ENCODE data around the gene ELL2.

The ELL2 gene

DNA sequence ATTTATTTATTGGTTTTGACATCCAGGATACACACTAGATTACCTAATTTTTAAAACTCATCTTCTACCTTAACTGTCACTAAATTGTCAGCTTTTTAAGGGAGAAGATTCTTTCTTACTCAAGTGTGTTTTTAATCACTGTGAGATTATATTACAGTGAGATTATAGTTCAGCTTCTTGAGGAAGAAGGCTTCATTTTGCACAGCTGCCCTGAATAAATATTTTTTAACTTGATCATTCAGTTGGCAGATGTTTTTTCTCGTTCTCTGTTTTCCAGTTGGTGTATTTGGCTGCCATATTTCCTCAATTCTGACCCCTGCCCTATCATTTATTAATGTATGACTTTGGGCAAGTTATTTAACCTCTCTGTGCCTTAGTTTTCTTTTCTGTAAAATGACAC is 15.0 kb upstream of the ELL2 start:
- DNase-seq, result no peak

DNA sequence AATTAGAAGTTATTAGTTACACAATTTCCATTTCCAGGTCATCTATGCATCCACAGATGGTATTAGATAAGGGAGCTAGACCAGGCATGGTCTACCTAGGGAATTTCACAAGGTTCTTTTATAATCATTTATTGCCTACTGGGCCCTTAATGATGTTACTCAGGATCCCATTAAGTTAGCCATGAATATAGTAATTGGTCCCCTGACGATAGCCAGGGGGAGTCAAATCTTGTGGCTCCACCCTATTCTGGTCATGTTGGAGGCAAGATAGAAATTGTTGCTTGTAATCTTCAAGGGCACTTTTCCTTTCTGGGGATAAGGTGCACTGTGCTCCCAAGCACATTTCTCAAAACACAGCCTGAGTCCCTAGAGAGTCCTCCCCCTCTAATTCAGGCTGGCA is 14.1 kb upstream of the ELL2 start:
- peak; percentile 91 for DNase-seq

DNA sequence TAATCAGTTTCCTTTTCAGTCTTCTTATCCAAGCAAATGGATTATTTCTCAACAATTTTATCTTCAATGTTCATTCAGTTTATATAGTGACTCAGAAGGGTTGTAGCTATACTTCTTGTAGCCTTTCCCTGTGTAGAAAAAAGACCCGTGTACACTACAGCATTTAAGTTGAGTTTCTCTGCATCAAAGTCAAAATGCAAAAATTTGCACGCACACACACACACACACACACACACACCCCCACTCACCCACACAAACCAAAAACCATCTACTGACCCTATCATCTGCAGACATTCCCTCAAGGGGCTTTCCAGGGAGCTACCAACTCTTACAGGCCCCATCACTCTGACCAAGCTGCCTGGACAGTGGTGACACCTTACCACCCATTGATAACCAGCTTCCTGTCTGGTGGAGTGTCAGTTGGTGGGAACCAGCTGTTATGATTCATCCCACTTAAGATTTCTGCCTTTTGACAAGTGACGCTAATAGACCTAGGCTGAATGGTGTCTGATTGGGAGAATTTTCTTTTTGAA is 12.2 kb upstream of the ELL2 start:
- peak; percentile 77 for DNase-seq

DNA sequence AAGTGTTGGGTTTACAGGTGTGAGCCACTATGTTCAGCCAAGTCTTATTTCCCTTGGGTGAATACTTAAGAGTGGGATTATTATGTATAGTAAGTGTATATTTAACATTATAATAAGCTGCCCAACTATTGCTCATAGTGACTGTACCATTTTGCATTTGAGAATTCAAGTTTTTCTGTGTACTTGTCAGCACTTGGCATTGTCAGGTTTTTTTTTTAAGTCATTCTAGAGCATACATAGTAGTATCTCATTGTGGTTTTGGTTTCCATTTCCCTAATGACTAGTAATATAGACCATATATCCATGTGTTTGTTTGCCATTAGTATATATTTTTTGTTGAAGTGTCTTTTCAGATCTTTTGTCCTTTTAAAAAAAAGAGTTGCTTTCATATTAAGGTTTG is 10.5 kb upstream of the ELL2 start:
- no peak for DNase-seq

DNA sequence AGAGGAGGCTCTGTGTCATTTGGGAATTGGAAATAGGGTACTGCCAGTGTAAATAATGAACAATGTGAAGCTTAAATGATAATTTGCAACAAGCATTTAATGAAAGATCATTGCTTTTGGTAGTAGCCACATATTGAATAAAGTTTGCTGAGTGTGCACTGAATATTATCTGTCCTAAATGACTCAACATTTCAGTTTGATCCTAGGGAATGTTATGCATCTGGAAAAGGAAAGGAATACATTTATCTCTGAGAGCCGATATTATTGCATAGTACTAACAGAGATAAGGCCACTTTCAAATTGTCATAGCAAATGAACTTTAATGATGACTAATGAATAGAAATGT is 8.7 kb upstream of the ELL2 start:
- no peak for DNase-seq

DNA sequence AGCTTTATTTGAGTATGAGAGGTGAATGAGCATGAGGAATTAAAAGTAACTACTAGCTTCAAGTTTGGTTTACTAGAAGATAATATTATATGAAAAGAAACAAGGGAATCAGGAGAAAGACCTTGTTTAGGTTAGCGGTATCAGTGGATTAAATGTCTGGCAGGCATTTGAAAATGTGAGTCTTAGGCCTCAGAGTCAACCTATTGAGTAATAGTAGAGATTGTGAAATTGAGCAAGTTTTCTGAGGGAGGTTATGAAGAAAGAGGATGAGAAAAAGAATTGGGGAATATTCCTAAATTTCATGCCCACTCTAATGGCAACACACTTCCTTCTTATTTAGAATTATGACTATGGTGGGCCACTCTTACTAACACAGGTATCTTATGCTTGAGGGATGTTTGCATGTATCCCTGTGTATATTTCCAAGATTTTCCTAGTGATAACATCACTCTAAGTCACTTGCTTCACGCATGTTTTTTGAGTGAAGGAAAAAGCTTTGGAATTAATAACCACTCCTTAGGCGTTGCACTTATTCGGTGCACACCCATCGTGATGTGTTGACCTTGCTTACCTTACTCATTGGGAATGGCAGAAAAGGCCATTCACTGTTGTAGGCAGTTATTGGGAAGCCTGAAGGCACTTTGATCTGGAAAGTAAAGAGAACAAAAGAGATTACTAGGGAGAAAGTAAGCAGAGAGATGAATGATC is 8.2 kb upstream of the ELL2 start:
- peak; percentile 33 for DNase-seq

DNA sequence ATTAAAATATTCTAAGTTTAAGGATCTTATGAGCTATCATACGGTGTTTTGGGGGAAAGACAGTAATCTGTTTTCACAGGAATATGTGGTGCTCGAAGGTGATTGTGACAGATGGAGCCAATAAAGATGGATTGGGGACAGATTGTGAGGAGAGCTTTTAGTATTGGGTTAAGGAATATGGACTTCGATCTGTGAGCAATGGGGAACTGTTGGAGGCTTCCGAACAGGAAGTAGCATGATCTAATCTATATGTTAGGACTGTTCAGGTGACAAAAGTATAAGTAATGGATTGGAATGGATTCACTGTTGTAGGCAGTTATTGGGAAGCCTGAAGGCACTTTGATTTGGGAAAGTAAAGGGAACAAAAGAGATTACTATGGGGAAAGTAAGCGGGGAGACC is 7.4 kb upstream of the ELL2 start:
- DNase-seq, result no peak

DNA sequence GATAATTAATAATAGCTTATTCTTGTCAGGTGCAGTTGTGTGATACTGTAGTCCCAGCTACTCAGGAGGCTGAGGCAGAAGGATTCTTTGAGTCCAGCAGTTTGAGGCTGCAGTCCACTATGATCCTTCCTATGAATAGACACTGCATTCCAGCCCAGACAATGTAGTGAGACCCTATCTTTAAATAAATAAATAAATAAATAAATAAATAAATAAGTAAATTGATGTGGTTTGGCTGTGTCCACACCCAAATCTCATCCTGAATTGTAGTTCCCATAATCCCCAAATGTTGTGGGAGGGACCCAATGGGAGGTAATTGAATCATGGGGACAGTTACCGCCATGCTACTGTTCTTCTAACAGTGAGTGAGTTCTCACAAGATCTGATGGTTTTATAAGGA is 5.6 kb upstream of the ELL2 start:
- DNase-seq, result no peak

DNA sequence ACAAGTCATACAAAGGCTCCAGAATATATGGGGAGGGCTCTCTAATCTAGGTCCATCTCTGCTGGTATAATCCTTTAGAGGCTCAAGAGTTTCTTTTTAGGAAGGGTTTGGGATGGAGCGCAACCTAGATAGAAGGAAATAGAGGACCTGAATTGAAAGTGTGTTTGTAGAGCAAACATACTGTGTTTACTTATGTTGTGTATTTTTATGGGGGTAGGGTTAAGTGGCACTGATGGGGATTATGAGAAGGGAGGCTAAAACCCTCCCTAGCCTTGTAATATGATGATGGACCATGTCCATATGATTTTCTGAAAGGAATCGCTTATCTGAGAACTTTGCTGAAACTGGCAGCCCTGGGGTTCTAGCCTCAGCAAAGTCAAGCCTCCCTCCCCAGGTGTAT is 4.4 kb upstream of the ELL2 start:
- peak; percentile 92 for DNase-seq

DNA sequence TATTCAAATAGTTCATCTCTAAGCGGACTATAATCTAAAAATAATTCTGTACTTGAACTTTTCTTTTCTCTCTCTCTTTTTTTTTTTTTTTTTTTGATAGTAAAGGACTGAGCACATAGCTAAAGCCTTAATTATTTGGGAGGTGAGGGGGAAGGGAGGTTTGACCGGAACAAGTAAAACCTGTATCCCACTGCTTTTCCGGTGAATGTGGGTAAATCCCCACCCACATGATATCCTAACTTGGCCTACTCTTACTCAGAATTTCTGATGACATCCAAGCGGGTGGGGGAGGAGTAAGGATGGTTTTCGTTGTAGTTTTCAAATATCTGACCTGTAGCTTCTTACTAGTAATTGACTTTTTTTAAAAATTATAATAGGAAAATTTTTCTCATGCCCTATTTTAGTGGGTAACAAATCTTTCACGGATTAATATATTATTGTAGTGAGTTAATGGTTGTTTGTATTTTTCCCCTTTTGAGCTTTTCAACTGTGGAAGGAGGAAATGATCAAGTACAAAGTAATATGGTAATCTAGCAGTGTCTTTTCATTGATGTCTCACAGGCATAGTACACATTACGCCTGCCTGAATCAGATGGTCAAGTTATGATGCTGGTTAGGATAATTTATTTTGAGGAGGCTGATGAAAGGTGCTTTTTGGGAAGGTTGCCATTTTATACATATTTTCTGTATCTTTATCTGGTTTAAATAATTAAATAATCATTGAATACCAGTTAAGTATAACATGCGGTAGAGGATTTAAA is 2.2 kb upstream of the ELL2 start:
- no peak for DNase-seq

DNA sequence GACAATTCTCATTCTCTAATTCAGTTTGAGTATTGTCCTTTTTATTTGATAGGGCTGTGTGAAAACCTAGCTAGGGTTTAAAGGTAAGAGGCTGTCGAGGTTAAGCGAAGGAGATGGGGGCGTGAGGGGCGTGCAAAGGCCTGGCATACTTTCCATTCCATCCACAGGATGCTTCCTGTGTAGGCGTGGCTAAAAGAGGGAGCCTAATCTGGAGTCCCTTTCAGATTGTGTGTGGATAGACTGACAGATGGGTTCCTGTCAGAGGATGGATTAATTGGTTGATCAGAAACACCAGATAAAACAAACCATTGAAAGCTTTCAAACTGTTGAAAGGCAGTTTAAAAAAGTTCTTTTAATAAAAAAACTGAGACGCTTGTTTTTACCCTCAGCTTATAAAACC is 1.1 kb upstream of the ELL2 start:
- DNase-seq, result peak; percentile 50

DNA sequence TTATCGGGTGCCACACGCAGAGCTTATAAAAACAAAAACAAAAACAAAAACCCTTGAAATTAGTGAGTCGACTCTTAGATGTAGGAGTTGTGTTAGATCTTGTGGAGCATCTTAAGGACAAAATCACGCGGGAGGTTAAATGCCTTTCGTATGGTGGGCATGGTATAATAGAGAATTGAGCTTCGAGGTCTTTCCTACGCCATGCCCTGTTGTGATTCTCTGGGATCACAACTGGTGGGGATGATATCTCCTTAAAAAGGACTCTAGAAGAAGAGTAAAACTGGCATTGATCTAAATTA is 773 bp upstream of the ELL2 start:
- DNase-seq, result no peak

DNA sequence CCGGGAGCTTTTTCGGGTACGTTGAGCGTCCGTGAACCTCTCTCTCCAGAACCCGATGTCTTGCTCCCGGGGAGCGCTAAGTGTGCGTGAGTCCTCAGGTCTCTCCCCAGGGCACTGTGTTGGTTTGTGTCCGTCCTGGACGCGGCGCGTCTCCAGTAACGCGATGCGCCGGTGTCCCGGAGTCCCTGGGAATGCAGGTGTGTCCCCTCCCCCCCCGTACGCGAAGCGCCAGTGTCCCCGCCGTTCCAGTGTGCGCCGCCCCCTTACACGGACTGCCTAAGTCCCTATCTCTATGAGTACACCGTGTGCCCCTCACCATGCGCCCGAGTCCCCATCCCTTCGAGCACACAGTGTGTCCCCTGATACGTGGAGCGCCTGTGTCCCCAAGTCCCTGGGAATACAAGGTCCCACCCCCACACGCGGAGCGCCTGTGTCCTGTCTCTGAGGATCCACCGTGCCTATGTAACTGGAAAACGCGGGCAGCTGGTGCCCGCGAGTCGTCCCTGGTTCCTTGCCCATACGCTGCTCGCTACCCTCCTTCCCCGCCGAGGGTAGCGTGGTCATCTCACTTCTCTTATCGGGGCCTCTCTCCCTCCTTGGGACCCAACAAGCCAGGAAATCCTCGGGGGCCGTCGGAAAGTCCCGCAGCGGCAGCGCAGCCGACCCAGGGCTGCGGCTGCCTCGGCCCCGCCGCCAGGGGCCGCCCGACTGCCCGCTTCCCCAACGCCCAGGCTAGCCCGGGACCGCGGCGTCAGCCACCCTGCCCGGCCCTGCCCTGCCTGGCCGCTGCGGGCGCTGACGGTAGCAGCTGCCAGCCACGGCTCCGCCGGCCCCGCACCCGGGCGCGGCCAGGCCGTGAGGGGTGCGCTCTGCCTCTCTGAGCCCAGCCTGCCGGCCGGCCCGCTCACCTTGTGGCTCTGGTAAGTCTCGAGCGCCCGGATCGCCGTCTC is 709 bp downstream of the ELL2 start:
- DNase-seq, result peak; percentile 88

DNA sequence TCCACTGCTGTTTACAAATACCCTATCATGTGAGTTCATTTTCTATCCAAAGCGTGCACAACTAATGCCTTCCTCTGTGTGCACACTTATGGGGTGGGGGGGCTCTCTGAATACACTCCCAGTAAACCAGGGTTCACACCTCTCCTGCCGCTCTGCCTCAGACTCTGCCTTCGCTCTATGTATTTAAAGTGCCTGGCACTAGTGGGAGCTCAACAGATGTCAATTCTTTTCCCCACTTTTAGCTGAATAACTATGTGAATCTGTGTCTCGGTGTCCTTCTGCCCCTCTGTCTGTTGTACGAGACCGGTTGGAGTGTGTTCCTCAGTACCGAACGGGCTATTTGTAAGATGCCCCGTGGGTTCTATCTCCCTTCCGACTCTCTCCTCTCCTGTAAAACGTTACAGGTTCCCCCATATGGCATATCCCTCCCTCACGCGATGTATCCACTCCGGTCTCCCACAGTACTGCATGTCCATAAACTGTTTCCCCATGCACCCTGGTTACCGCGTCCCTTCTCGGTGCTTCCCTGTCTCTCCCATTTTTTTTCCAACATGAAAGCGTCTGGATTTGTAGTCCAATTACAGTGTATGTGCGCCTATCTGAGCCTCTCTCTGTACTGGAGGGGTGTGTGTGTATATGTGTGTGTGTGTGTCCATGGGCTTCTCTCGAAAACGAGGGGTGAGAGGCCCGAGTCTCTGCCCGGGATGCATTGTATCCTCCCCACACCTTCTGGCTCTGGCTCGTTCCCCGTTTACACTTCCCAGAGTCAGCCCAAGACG is 1.6 kb downstream of the ELL2 start:
- peak; percentile 79 for DNase-seq

DNA sequence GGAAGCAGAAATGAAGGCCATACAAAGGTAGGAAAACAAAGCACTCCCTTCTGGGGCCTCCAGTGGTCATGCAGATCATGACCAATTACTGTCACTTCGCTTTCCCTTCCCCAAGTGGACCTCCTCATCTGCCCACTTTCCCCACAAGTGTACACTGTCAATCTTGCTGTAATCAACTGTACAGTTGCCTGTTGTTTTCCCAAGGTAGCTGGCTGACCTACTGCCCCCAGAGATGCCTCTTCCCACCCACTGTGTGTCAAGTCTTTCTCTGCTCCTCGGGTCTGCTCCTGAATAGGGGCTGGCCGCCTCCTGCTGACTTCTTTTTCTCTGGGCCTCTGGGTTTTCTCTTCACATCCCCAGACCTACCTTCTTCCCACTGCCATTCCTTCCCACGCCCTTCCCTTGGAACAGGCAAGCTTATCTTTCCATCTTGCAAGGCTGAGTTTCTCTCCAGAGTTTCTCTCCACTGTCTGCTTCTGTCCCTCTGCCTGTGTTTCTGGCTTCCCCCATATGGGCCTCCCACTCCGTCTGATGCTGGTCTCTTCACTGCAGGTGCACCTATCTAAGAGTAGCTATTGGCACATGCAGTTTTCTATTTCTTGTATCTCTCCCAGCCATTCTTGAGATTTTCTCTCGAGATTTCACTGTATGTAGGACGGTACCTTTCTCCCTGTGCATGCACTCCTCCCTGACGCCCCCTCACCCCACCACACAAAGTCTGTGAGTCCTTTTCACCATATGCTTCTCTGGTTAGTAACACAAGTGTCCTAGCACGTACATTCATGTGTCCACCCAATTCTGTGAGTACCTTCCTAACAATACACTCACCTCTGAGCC is 2.4 kb downstream of the ELL2 start:
- peak; percentile 55 for DNase-seq

DNA sequence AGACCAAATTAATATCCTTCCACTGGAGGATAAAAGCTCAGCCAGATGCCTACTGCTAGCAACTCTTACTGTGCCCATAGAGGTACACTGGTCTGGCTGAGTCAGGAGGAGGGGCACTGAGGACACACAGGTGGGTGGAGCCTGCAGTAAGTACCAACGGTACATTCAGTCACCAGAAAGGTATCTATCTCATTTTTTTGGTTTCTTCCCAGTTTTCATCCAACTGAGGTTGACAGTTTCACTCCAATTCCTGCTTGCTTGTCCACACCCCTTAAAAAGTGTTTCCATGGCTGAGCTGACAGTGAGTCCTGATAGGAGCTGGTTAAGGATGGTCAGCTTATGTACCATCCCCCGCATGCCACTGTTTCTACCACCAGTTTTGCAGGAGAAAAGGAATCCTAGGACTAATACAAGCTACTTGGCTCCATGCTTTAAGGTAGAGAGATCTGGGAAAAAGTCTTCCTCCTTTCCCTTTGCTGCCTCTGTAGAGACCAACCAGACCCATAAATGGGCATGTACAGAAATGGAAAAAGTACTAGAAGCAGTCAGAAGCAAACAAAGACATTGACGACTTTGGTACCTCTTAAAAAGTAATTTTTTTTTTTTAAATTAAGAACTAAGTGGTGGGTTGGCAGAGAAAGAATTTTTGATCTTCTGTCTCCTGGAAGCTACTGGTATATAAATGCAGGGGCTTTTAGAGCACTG is 3.2 kb downstream of the ELL2 start:
- DNase-seq, result no peak

DNA sequence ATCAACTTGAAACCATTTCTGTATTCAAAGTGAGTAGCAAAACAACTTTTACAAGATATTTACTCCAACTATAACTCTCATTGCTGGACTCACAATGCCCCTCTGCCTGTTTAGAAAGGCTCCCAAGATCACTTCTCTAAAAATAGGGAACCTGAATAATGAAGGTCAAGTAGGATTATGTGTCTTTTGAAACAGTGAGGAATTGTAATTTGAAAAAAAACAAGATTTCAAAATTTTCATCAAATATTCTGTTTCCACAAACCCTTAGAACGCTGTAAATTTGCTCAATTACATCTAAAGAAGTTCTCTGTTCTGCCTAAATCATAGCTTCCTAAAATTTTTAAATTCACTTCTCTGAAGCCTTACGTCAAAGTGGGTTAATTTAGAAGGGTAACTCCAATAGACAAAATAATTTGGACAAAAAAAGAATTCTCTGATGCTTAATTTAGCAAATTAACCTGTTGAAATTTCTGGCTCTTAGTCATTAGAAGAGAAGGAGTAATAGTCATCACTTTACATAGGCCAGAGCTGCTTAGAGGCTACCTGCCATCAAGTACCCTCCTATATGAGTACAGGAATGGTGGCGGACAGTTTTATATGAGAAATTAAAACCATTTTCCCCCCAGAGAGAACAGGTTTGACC is 4.0 kb downstream of the ELL2 start:
- no peak for DNase-seq

DNA sequence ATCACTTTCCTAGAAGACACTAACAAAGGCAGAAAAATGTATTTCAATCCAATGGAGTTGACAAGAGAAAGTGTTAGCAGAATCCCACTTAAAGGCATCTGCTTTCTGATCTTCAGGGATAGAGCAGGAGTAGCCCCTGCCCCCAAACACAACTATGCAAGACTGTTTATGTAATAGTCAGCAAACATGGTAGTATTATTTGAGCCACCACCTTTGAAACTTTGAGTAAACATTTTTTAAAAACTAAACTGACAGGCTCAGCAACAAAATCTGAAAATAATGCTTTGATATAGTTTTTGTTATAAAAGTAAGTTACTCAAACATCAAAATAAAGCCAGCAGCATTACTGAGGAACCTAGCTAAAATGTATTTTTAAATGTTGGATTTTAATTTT is 4.8 kb downstream of the ELL2 start:
- DNase-seq, result no peak

DNA sequence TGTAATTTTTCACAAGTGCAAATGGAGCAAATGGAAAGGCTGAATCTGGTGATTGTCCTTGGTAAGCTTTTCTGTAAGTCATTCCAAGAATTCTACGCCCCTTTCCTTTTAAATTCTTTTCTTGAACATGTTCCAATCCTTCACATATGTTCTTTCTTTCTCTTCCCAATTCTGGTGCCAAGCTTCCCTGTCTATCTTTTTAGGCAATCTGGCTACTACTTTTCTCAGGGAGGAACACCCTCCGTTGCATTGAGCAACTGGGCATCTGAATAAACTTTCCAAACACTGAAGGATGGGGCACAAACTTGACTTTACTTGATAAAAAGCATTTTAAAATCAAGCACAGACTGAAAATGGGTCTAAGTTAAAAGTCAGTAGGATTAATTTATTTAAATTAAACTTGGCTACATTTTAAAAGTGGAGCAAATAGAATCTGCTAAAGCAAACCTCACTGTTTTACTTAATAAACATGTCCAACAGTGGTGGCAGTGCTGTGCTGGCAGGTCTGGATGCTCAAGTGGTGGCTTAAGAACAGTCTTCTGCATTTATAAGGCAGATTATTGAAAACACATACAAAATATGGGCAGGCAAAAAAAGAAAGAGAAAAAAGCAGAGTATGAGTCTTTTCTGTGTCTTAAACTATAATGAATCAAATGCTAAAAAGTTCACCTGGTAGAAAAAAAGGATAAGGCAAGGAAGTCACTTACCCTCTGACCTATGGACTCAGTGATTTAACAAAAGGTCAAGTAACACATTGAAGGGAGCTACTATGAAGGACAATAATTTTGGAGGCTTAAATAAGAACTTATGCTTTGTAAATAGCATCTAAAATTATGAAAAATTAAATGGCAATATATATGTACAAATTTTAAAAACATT is 5.4 kb downstream of the ELL2 start:
- peak; percentile 37 for DNase-seq

DNA sequence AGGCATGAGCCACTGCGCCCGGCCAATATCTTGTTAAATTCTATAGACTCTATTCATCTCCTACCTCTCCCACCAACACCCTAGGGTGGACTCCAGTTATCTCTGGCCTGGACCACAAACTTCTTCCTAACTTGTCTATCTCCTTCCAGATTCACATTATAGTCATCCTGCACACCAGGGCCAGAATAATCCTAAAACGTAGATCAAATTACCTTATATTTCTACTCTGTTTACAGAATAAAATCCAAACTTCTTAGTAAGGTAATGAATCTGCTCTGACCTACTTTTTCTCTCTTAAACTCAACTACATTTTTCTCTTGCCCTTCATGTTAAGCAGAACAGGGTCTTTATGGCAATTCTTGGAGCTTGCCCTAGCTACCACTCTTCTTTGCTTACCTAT is 6.9 kb downstream of the ELL2 start:
- no peak for DNase-seq

Data from NCI-H69 (cell line).